GDM1 (cell line): ENCODE results near the gene PDPK1.
A peak's percentile ranks its signal among the peaks of the same experiment; 100 is the strongest.

Source experiments
- DNase-seq: peaks from one replicate; lab custom pipeline; 2025; lab: John Stamatoyannopoulos, UW

The PDPK1 gene

DNA sequence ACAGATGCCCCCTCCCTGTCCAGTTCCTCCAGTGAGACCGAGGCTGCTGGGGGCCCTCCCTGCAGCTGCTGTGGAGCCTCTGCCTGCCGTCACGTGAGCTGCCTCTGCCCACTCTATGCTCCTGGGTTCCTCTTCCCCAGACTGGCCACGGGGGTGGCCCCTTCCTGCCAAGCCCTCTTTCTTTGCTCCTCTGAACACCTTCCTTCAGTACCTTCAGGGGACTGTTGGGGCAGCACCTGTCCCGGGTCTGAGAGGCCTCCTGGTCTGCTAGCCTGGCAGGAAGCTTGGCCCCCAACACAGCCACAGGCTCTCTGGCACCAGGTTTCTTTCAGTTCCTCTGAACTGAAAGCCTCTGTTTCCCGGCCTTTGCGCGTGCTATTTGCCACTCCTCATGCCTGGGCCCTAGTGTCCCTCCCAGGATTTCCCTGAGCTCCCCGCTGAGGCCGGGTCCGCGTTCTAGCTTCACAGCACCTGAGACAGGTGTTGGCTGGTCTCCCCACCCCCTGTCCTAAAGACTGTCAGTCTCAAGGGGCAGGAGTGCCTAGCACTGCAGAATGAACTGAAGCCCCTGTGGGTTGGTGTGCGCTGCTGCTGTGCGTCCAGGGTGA is 30.7 kb upstream of the PDPK1 start:
- DNase-seq: no peak

GRCh38 chr16:2507665-2508064 is 30.2 kb upstream of the PDPK1 start:
- DNase-seq: no peak

- DNase-seq: no peak
Measured at GRCh38 chr16:2508722-2509400, 29.0 kb upstream of the PDPK1 start.

GRCh38 chr16:2511128-2511800 is 26.6 kb upstream of the PDPK1 start:
- DNase-seq: no peak

DNA sequence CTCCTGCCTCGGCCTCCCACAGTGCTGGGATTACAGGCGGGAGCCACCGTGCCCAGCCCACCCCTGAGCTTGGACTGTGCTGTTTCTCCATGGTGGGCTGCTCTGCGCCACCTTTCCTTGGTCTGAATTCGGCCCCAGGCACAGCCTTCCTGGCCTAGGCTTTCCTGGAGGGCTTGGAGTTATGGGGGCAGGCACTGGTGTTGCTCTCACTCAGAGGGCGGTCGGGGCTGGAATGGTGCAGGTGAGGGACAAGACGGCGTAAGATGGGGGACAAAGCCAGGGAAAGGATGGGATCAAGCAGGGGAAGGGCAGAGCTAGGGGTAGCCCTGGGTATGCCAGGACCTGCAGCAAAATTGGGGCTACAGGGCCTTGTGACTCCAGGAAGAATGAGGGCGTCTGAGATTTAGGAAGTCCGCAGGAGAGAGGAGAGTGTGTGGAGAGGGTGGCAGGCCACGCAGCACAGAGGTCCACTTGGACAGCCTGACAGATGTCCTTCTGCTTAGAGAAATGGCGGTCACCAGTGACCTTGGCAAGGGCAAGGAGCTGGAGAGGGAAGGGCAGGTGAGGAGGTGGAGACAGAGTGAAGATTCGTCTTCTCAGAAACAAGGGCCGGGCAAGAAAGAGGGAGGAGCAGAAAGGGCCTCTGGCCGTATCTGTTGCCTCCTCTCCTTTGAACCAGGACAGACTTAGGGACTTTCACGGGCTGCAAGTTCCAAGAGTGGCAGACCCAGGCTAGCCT is 25.7 kb upstream of the PDPK1 start:
- no peak for DNase-seq

DNA sequence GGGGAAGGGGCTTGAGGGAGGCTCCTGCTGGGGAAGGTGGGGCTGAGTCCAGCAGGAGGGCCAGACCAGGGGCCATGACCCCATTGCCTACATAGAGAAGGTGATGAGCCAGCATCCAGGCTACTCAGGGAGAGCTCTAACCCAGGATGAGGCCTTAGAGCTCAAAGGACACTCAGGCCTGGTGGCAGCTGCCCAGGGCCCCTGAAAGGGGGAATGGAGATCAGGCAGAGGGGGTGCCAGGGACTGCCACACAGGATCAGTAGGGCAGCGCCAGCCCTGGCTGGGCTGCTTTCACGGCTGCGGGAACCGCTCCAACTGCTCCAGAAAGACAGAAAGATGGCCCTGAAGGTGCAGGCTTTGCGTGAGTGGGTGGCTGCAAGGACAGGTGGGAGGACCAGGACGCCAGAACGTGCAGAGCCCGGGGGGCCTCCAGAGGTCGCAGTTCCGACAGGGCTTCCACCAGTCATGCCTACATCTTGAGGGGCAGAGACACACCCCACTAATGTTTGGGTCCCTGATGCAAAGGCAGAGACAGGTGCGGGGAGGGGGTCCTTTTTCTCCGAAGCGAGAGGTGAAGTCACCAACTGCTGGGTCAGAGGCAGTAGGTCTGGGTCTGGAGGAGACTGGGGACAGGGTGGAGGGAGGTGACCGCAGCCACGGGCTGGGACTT is 25.0 kb upstream of the PDPK1 start:
- DNase-seq: no peak

DNA sequence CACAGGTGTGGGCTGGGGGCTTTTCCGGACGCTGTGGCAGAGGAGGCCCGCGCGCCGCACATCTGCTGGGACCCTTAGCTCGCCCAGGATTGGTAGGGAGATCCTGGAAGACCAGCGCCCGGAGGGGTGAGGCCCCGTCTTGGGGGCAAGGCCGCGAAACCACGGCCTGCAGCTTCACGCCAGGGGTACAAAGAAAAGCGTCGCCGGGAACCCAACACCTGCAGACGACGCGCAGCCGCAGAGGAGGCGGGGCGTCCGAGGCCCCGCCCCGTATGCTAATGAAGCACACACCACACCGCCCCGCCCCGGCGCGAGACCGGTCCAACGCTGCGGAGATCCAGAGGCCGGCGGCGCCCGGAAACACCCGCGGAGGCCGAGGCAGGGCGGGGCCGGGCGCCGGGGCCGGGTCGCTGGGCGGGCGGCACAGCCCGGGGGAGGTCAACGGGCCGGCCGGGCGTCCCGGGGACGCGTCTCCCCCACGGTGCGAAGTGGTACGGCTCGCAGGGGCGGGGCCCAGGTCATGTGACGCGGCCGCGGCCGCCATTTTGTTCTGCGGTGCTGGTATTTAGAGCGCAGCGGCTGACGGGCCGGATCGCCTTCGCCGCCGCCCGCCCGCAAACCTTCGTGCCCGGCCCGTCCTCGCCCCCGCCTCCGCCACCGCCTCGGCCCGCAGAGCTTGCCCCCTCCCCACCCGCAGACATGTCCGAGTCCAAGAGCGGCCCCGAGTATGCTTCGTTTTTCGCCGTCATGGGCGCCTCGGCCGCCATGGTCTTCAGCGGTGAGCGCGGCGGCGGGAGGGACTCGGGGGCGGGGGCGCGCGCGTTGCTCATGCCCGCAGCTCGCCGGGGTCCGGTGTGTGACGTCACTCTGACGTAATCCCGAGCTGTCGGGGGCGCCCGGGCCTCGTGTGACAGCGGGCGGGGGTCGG is 24.2 kb upstream of the PDPK1 start, which contains the start of gene ATP6V0C:
ATP6V0C (plus strand) TSS at position 548 of the 928 bp plus-strand sequence; CDS start at position 700, 152 bp downstream.
- peak; percentile 88 for DNase-seq

GRCh38 chr16:2514333-2515179 is 23.3 kb upstream of the PDPK1 start:
- no peak for DNase-seq

GRCh38 chr16:2515180-2515851 is 22.5 kb upstream of the PDPK1 start:
- DNase-seq: no peak

DNA sequence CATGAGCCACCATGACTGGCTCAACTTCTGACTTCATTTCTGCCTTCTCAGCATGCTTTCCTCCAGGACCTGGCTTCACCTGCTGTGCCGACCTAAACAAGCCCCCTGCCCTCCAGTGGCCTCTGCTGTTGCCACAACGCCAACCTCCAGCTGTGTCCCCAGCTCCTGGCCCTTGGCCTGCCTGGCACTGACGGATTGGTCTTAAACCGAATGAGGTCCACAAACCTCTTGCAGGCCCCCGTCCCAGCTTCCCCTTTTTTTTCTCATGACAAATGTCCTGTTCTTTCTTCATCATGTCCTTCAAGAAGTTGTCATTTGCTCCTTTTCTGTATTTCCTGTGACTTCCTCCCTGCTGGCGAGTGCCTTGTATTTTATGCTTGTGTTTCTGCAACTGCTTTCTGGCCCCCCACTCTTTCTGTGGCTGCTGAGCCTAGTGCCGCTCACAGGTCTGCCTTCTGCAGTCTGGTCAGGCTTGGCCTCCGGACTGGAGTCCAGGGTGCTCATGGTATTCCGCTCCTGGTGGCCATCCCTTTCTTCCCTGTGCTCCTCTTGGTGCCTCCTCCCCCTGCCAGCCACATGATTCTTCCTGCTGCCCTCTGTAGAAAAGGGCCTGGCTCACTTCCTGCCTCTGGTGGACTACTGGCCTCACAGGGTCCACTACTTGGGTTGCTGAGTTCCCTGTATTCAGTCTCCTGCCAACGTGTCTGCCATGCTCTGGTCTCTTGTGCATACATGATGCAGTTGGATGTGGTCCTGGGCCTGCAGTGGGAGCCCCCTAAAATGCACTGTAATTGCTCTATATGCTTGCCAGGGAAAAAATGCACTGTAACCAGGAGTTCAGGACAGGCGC is 21.2 kb upstream of the PDPK1 start:
- DNase-seq: peak; percentile 42

DNA sequence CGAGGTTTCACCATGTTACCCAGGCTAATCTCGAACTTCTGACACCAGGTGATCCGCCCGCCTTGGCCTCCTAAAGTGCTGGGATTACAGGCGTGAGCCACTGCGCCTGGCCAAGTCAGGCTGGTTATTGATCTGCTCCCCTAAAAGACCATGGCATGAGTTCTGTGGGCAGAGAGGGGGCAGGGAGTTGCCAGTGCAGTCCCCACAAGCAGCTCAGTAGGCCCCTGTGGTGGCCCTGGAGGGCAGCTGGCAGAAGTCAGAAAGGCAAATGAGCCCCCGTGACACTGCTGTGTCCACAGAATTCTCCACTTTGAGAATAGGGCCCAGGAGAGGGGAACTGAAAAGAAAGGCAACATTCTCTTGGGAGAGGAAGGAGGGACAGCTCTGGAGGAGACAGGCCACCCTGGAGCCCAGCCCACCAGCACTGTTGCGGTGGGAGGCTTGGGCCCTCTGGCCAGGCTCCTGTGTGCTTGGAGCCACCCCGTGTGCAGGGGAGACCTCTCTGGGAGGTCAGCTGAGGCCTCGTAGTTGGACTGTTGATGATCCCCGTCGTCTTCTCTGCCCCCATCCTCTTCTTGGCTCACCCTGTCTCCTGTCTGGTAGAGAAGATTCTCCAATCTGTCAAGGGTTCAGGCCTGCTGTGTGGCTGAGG is 19.7 kb upstream of the PDPK1 start:
- no peak for DNase-seq

- no peak for DNase-seq
Measured at GRCh38 chr16:2518823-2519710, 18.8 kb upstream of the PDPK1 start.

DNA sequence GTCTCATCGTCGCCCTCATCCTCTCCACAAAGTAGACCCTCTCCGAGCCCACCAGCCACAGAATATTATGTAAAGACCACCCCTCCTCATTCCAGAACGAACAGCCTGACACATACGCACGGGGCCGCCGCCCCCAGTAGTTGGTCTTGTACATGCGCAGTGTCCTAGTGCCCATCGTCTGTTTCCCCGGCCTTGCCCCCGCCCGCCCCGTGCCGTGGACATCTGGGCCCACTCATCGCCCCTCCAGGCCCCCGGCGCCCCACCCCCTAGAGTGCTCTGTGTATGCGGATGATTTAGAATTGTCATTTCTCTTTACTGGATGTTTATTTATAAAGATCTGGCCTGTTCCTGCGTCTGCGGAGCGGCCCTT is 18.1 kb upstream of the PDPK1 start:
- DNase-seq: no peak

DNA sequence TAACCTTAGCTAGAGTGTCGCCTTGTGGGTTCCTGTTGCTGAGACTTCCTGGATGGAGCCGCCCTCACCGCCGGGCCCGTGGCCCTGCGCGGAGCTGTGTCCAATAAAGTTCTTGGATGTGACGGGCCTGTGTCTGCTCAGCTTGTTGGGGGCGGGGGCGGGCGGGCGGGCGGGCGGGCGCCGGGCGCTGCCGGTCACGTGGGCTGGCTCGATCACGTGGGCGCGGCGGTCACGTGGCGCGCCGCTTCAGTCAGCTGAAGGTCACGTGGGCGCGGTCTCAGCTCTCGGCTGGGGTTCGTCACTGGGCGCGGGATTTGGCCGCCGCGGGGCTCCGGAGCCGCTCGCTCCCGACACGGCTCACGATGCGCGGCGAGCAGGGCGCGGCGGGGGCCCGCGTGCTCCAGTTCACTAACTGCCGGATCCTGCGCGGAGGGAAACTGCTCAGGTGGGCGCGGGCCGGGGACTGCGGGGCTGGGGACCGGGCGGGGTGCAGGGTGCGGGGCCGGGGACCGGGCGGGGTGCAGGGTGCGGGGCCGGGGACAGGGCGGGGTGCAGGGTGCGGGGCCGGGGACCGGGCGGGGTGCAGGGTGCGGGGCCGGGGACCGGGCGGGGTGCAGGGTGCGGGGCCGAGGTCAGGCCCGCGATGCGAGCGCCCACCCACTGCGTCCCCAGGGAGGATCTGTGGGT is 17.6 kb upstream of the PDPK1 start, which contains the start of gene AMDHD2:
AMDHD2 (plus strand) TSS at position 275 of the 687 bp plus-strand sequence; CDS start at position 363, 88 bp downstream.
- DNase-seq: peak; percentile 81

- DNase-seq: no peak
Measured at GRCh38 chr16:2520784-2521531, 16.9 kb upstream of the PDPK1 start.
